Mesenchymal stem cell (in vitro differentiated cells and primary cell): ENCODE data around the gene CCDC63. TPM values are rescaled to one million over a fixed set of nuclear protein-coding genes. Genes with fewer than 3 reads are reported as not detected.

Experiments used
- DNase-seq: peaks from one replicate; pipeline ENCODE4 v3.0.0-alpha.2; 2013
- H2AFZ ChIP-seq: one replicate; pipeline ENCODE4 v1.6.1; 2013; ENCODE audit warnings: low read depth, mild to moderate bottlenecking, control low read depth, inconsistent platforms, low read length, moderate library complexity
- H2AK5ac ChIP-seq: 2 replicates; pipeline ENCODE4 v1.6.1; 2013; ENCODE audit warnings: low read length, moderate library complexity, mild to moderate bottlenecking, inconsistent platforms; ENCODE audit not compliant: severe bottlenecking
- H2BK120ac ChIP-seq: one replicate; pipeline ENCODE4 v1.6.1; 2013; ENCODE audit warnings: low read depth, mild to moderate bottlenecking, inconsistent platforms, low read length, moderate library complexity
- H2BK12ac ChIP-seq, 2 experiments: one replicate each; pipeline ENCODE4 v1.6.1; 2013; ENCODE audit warnings: inconsistent platforms in 2 of 2, low read length in 2 of 2, mild to moderate bottlenecking in 2 of 2, moderate library complexity in 2 of 2, control low read depth in 1 of 2
- H2BK15ac ChIP-seq: one replicate; pipeline ENCODE4 v1.6.1; 2013; ENCODE audit warnings: mild to moderate bottlenecking, low read depth, inconsistent platforms; ENCODE audit not compliant: poor library complexity, severe bottlenecking
- H2BK5ac ChIP-seq: 2 replicates; pipeline ENCODE4 v1.6.1; 2013; ENCODE audit warnings: low read depth, mild to moderate bottlenecking, low read length, control low read depth, inconsistent platforms; ENCODE audit not compliant: poor library complexity, severe bottlenecking
- H3K14ac ChIP-seq, 2 experiments: one replicate each; pipeline ENCODE4 v1.6.1; 2013; ENCODE audit warnings: inconsistent platforms in 2 of 2, low read length in 2 of 2, control low read depth in 1 of 2, mild to moderate bottlenecking in 1 of 2, moderate library complexity in 1 of 2
- H3K18ac ChIP-seq, 2 experiments: one replicate each; pipeline ENCODE4 v1.6.1; 2013; ENCODE audit warnings: inconsistent platforms in 2 of 2, low read length in 2 of 2, control low read depth in 1 of 2, low read depth in 1 of 2, mild to moderate bottlenecking in 1 of 2
- H3K23ac ChIP-seq, 2 experiments: one replicate each; pipeline ENCODE4 v1.6.1; 2013; ENCODE audit warnings: inconsistent platforms in 2 of 2, low read length in 2 of 2, mild to moderate bottlenecking in 2 of 2, moderate library complexity in 2 of 2, control low read depth in 1 of 2
- H3K27ac ChIP-seq: 2 replicates; pipeline ENCODE4 v1.5.1; 2013; ENCODE audit warnings: mild to moderate bottlenecking, moderate library complexity, low read length, control low read depth, inconsistent platforms; ENCODE audit not compliant: poor library complexity, severe bottlenecking
- H3K27me3 ChIP-seq, 2 experiments: 2 replicates each; pipeline versions ENCODE4 v1.6.1 to v1.7.0; 2013; ENCODE audit warnings: low read length in 2 of 2, mild to moderate bottlenecking in 2 of 2, moderate library complexity in 2 of 2, control low read depth in 1 of 2, inconsistent platforms in 1 of 2; ENCODE audit not compliant: control insufficient read depth in 1 of 2, insufficient read depth in 1 of 2
- H3K36me3 ChIP-seq, 2 experiments: 2 replicates each; pipeline versions ENCODE4 v1.6.1 to v1.7.0; 2013; ENCODE audit warnings: low read length in 2 of 2, control low read depth in 1 of 2, inconsistent platforms in 1 of 2, low read depth in 1 of 2, mild to moderate bottlenecking in 1 of 2; ENCODE audit not compliant: insufficient read depth in 2 of 2, control insufficient read depth in 1 of 2
- H3K4ac ChIP-seq, 2 experiments: one replicate each; pipeline ENCODE4 v1.6.1; 2013; ENCODE audit warnings: inconsistent platforms in 2 of 2, low read length in 2 of 2, mild to moderate bottlenecking in 2 of 2, moderate library complexity in 2 of 2, control low read depth in 1 of 2, low read depth in 1 of 2
- H3K4me1 ChIP-seq: 2 replicates; pipeline ENCODE4 v1.6.1; 2013; ENCODE audit warnings: low read depth, low read length, control low read depth; ENCODE audit not compliant: control insufficient read depth, insufficient read depth
- H3K4me2 ChIP-seq: 2 replicates; pipeline ENCODE4 v1.6.1; 2013; ENCODE audit warnings: low read length, mild to moderate bottlenecking, inconsistent platforms; ENCODE audit not compliant: poor library complexity, severe bottlenecking
- H3K4me3 ChIP-seq, 2 experiments: 2 replicates each; pipeline versions ENCODE4 v1.5.1 to v1.7.0; 2013; ENCODE audit warnings: low read length in 2 of 2, mild to moderate bottlenecking in 2 of 2, control low read depth in 1 of 2, low read depth in 1 of 2; ENCODE audit not compliant: insufficient read depth in 1 of 2
- H3K79me1 ChIP-seq: replicated peaks from 2 replicates; pipeline ENCODE4 v1.6.1; 2013; ENCODE audit warnings: mild to moderate bottlenecking, control low read depth, low read length, inconsistent platforms; ENCODE audit not compliant: poor library complexity, severe bottlenecking
- H3K9ac ChIP-seq: 2 replicates; pipeline ENCODE4 v1.7.0; 2013; ENCODE audit warnings: mild to moderate bottlenecking, low read length, moderate library complexity
- H3K9me3 ChIP-seq: 2 replicates; pipeline ENCODE4 v1.7.0; 2013; ENCODE audit warnings: mild to moderate bottlenecking, low read length; ENCODE audit not compliant: control insufficient read depth
- H4K8ac ChIP-seq: one replicate; pipeline ENCODE4 v1.6.1; 2013; ENCODE audit warnings: inconsistent platforms, mild to moderate bottlenecking, low read length, moderate library complexity
- H4K91ac ChIP-seq: one replicate; pipeline ENCODE4 v1.6.1; 2013; ENCODE audit warnings: mild to moderate bottlenecking, low read length, inconsistent platforms
- WGBS: methylation state at CpG from one replicate; pipeline ENCODE4 v1.1.7; 2013; ENCODE audit warnings: mixed read lengths; 5-methylcytosine and 5-hydroxymethylcytosine counted together
- polyA plus RNA-seq, 2 experiments: library from polyadenylated mRNA; stranded (reverse); fragments of 200-250 nt; gene quantifications; one replicate each; pipeline ENCODE4 v1.2.3, GENCODE V29; 2013

CCDC63 gene
- not detected for polyA plus RNA-seq (2013, experiment 1 of 2)
- polyA plus RNA-seq (2013, experiment 2 of 2) = not detected

GRCh38 chr12:110846615-110847566, at the start of gene CCDC63:
TSS of gene CCDC63 (plus strand) at chr12:110846987. CDS start at chr12:110852955, 5,968 bp downstream.
- H3K79me1 ChIP-seq = no peaks in the 10 kb centered on the region
- H2BK12ac ChIP-seq = no peak within 1 kb of the TSS
- 21% methylated on average over 46 of the region's 60 CpGs for WGBS
- H3K4me1 ChIP-seq = peaks cover 6% of the 10 kb centered on the region
- no peak within 1 kb of the TSS for H2AK5ac ChIP-seq
- peak; percentile 52 for DNase-seq
- no peak within 1 kb of the TSS for H2BK5ac ChIP-seq
- H4K8ac ChIP-seq = peak within 1 kb of the TSS; percentile 61
- peaks cover 53 to 69% of the 10 kb centered on the region in 2 experiments for H3K27me3 ChIP-seq
- H3K14ac ChIP-seq = no peak within 1 kb of the TSS
- peak within 1 kb of the TSS in 1 of 2 experiments; percentile 12 for H3K18ac ChIP-seq
- H2BK15ac ChIP-seq = no peak within 1 kb of the TSS
- H4K91ac ChIP-seq = no peak within 1 kb of the TSS
- H3K27ac ChIP-seq = no peak within 1 kb of the TSS
- no peak within 1 kb of the TSS for H2BK120ac ChIP-seq
- H3K36me3 ChIP-seq = no peaks in the 10 kb centered on the region
- H3K9ac ChIP-seq = no peak within 1 kb of the TSS
- peak within 1 kb of the TSS; percentile 40 to 42 for H3K4me3 ChIP-seq
- peak within 1 kb of the TSS; percentile 49 for H2AFZ ChIP-seq
- H3K9me3 ChIP-seq = no peaks in the 10 kb centered on the region
- no peak within 1 kb of the TSS for H3K4ac ChIP-seq
- H3K23ac ChIP-seq = peak within 1 kb of the TSS in 1 of 2 experiments; percentile 84
- H3K4me2 ChIP-seq = peak within 1 kb of the TSS; percentile 60

- H3K27ac ChIP-seq = no peak overlapping the region
- H3K27me3 ChIP-seq = peaks cover under 1 to 2% of the 10 kb centered on the region in 2 experiments
- DNase-seq = peak; percentile 19
- no peak overlapping the region for H2AFZ ChIP-seq
- H3K36me3 ChIP-seq = no peaks in the 10 kb centered on the region
- no peak overlapping the region for H3K14ac ChIP-seq
- no peak overlapping the region for H2BK120ac ChIP-seq
- H3K18ac ChIP-seq = no peak overlapping the region
- peaks cover 3% of the 10 kb centered on the region for H3K4me1 ChIP-seq
- no peaks in the 10 kb centered on the region for H3K79me1 ChIP-seq
- no peak overlapping the region for H2BK15ac ChIP-seq
- no peak overlapping the region for H3K4ac ChIP-seq
- peaks cover 22% of the 10 kb centered on the region for H3K9me3 ChIP-seq
- no peak overlapping the region for H2AK5ac ChIP-seq
- H3K4me2 ChIP-seq = no peak overlapping the region
- no peak overlapping the region for H3K23ac ChIP-seq
- no peak overlapping the region for H3K9ac ChIP-seq
- no peak overlapping the region for H2BK12ac ChIP-seq
- H3K4me3 ChIP-seq = no peak overlapping the region
- H4K8ac ChIP-seq = no peak overlapping the region
- no peak overlapping the region for H4K91ac ChIP-seq
- H2BK5ac ChIP-seq = no peak overlapping the region
- WGBS = 56% methylated on average over 2 of the region's 3 CpGs
Measured at GRCh38 chr12:110798461-110798860, 48.3 kb upstream of the CCDC63 start.

GRCh38 chr12:110802489-110802888, 44.3 kb upstream of the CCDC63 start:
- no peak for DNase-seq
- H2BK5ac ChIP-seq = no peak overlapping the region
- no peak overlapping the region for H3K14ac ChIP-seq
- H3K27ac ChIP-seq = no peak overlapping the region
- H2BK120ac ChIP-seq = no peak overlapping the region
- peaks cover 0 to 3% of the 10 kb centered on the region in 2 experiments for H3K27me3 ChIP-seq
- no peak overlapping the region for H3K23ac ChIP-seq
- no peak overlapping the region for H3K4ac ChIP-seq
- no peak overlapping the region for H3K9ac ChIP-seq
- H4K91ac ChIP-seq = no peak overlapping the region
- no peaks in the 10 kb centered on the region for H3K79me1 ChIP-seq
- H3K18ac ChIP-seq = no peak overlapping the region
- no peak overlapping the region for H2BK12ac ChIP-seq
- H3K9me3 ChIP-seq = peaks cover 34% of the 10 kb centered on the region
- no peak overlapping the region for H2AFZ ChIP-seq
- no peak overlapping the region for H3K4me2 ChIP-seq
- no peak overlapping the region for H3K4me3 ChIP-seq
- no peaks in the 10 kb centered on the region for H3K36me3 ChIP-seq
- H4K8ac ChIP-seq = no peak overlapping the region
- H3K4me1 ChIP-seq = no peaks in the 10 kb centered on the region
- no peak overlapping the region for H2BK15ac ChIP-seq
- H2AK5ac ChIP-seq = no peak overlapping the region

DNA sequence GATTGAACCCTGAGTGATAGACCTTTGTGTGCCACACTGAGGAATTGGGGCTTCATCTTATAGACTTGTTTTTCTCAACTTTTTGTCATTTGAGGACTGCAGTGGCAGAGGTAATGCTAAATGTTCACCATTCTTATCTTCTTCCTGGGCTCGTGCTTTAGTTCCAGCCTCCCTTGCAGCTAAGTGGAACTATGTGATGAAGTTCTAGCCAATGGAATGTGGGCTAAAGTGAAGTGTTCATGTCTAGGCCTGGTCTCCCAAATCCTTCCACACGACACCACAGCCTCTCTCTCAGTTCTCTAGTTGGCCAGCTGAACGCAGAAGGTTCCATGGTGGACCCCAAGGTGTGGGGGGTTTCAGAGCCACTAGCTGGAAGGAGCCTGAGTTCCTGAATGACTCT, 42.4 kb upstream of the CCDC63 start:
- H3K27ac ChIP-seq = no peak overlapping the region
- no peak overlapping the region for H2BK12ac ChIP-seq
- no peak overlapping the region for H3K14ac ChIP-seq
- no peak overlapping the region for H3K4ac ChIP-seq
- peaks cover 30% of the 10 kb centered on the region for H3K9me3 ChIP-seq
- peaks cover 0 to 3% of the 10 kb centered on the region in 2 experiments for H3K27me3 ChIP-seq
- H3K4me2 ChIP-seq = no peak overlapping the region
- no peak overlapping the region for H3K4me3 ChIP-seq
- no peak overlapping the region for H2BK120ac ChIP-seq
- 11% methylated on average over 1 of the region's 3 CpGs for WGBS
- DNase-seq = no peak
- no peak overlapping the region for H2BK5ac ChIP-seq
- no peak overlapping the region for H3K23ac ChIP-seq
- H2BK15ac ChIP-seq = no peak overlapping the region
- no peak overlapping the region for H2AK5ac ChIP-seq
- H2AFZ ChIP-seq = no peak overlapping the region
- H4K91ac ChIP-seq = no peak overlapping the region
- H3K36me3 ChIP-seq = no peaks in the 10 kb centered on the region
- no peaks in the 10 kb centered on the region for H3K4me1 ChIP-seq
- no peak overlapping the region for H3K18ac ChIP-seq
- no peak overlapping the region for H3K9ac ChIP-seq
- H4K8ac ChIP-seq = no peak overlapping the region
- no peaks in the 10 kb centered on the region for H3K79me1 ChIP-seq
